A673 (cell line): ENCODE measurements around the gene KRT17. TPM values are rescaled to one million over a fixed set of nuclear protein-coding genes. Genes with fewer than 3 reads are reported as not detected.

Experiments used
- BruUV-seq: library from RNA; stranded (reverse); fragments of 400-500 nt; replicated peaks from 2 replicates; lab custom pipeline; 2021; lab: Mats Ljungman, UMichigan
- CTCF ChIA-PET: fragments of 300-600 bp; sonication (Branson Sonifier 250); formaldehyde crosslinking; loops from one replicate; lab custom pipeline; 2022; ENCODE audit warnings: antibody characterized with exemption; lab: Charles Lee
- POLR2A ChIA-PET: fragments of 300-600 bp; sonication (Branson Sonifier 250); formaldehyde crosslinking; loops from one replicate; lab custom pipeline; 2022; ENCODE audit warnings: antibody characterized with exemption; ENCODE audit not compliant: low non-redundant PET; lab: Charles Lee
- DNase-seq: peaks from one replicate; pipeline ENCODE4 v3.0.0-alpha.2; 2015; ENCODE audit warnings: low spot score
- H3K27ac ChIP-seq: fragments of 200-600 bp; sonication (generic); 2 replicates; pipeline ENCODE4 v1.5.1; 2016; ENCODE audit warnings: mixed run types, low read depth, mild to moderate bottlenecking, mixed read lengths, antibody characterized with exemption, low read length; ENCODE audit not compliant: poor library complexity, severe bottlenecking
- H3K27me3 ChIP-seq: fragments of 200-600 bp; sonication (generic); replicated peaks from 2 replicates; pipeline ENCODE4 v1.6.1; 2017; ENCODE audit warnings: mixed run types, low read depth, mild to moderate bottlenecking, mixed read lengths, antibody characterized with exemption, low read length; ENCODE audit not compliant: insufficient read depth, poor library complexity
- H3K36me3 ChIP-seq: fragments of 200-600 bp; sonication (generic); 2 replicates; pipeline ENCODE4 v1.6.1; 2016; ENCODE audit warnings: mixed run types, mild to moderate bottlenecking, mixed read lengths, antibody characterized with exemption, low read length; ENCODE audit not compliant: insufficient read depth, poor library complexity, severe bottlenecking
- H3K4me1 ChIP-seq: fragments of 200-600 bp; sonication (generic); 2 replicates; pipeline ENCODE4 v1.6.1; 2017; ENCODE audit warnings: mixed run types, mild to moderate bottlenecking, mixed read lengths, antibody characterized with exemption, low read length; ENCODE audit not compliant: insufficient read depth, poor library complexity, severe bottlenecking
- H3K4me3 ChIP-seq: fragments of 200-600 bp; sonication (generic); 2 replicates; pipeline ENCODE4 v1.5.1; 2016; ENCODE audit warnings: low read depth, mixed run types, mild to moderate bottlenecking, mixed read lengths, low read length; ENCODE audit not compliant: poor library complexity, severe bottlenecking
- H3K9me3 ChIP-seq: fragments of 200-600 bp; sonication (generic); 2 replicates; pipeline ENCODE4 v1.6.1; 2016; ENCODE audit warnings: mixed run types, low read depth, mild to moderate bottlenecking, mixed read lengths, antibody characterized with exemption, low read length; ENCODE audit not compliant: poor library complexity, severe bottlenecking
- EZH2 ChIP-seq: fragments of 200-600 bp; sonication (generic); IDR thresholded peaks from 2 replicates; pipeline ENCODE4 v1.6.1; 2017; ENCODE audit warnings: borderline replicate concordance, low read depth, mild to moderate bottlenecking, mixed read lengths, antibody characterized with exemption, low read length; ENCODE audit not compliant: poor library complexity, severe bottlenecking
- intact Hi-C: fragments of 100-400 bp; cut with micrococcal nuclease; formaldehyde crosslinking; loops from one replicate; pipeline ENCODE4 v1.10.0; 2022; ENCODE audit not compliant: unreplicated experiment
- total RNA-seq: library from RNA; stranded (reverse); gene quantifications from 2 replicates; pipeline ENCODE4 v1.2.3, GENCODE V29; 2021
- TF ChIP-seq, protein P1 (sequence below): fragments of 300-800, 200-600 bp; sonication (generic); conservative IDR thresholded peaks from 2 replicates; pipeline ENCODE4 v1.5.1; 2017; ENCODE audit warnings: low read depth, mild to moderate bottlenecking, antibody characterized with exemption, low read length, moderate library complexity, mixed read lengths

The KRT17 gene
- total RNA-seq, 1 experiment from 2014 or later = 54.1 TPM

DNA sequence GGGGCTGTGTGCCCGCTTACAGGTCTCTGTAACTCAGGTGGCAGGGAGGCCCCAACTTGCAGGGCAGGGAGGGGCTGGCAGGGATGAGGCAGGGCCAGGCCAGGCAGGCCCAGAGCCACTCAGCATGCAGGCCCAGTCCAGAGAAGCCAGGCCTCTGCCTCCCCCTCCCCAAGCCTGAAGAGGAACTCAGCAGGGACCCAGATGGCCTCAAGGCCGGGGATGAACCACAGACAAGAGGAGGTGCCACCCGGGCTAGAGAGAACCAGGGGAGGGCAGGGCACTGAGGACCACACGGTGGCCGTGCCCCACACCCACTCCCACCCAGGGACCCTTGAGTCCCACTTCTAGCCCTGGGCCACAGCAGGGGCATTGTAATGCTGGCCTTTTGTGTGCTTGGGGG, 34.5 kb upstream of the KRT17 start:
- no peak overlapping the region for H3K4me3 ChIP-seq
- POLR2A ChIA-PET = no interaction called here
- intact Hi-C loops = no loop called here
- H3K27ac ChIP-seq = no peak overlapping the region
- no peaks in the 10 kb centered on the region for H3K36me3 ChIP-seq
- DNase-seq = no peak
- BruUV-seq = no TSS peak
- TF ChIP-seq, protein P1, sequence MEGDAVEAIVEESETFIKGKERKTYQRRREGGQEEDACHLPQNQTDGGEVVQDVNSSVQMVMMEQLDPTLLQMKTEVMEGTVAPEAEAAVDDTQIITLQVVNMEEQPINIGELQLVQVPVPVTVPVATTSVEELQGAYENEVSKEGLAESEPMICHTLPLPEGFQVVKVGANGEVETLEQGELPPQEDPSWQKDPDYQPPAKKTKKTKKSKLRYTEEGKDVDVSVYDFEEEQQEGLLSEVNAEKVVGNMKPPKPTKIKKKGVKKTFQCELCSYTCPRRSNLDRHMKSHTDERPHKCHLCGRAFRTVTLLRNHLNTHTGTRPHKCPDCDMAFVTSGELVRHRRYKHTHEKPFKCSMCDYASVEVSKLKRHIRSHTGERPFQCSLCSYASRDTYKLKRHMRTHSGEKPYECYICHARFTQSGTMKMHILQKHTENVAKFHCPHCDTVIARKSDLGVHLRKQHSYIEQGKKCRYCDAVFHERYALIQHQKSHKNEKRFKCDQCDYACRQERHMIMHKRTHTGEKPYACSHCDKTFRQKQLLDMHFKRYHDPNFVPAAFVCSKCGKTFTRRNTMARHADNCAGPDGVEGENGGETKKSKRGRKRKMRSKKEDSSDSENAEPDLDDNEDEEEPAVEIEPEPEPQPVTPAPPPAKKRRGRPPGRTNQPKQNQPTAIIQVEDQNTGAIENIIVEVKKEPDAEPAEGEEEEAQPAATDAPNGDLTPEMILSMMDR = no peak
- no peak for TF ChIP-seq EZH2
- CTCF ChIA-PET = no interaction called here
- H3K27me3 ChIP-seq = no peaks in the 10 kb centered on the region
- H3K9me3 ChIP-seq = no peaks in the 10 kb centered on the region
- no peaks in the 10 kb centered on the region for H3K4me1 ChIP-seq

DNA sequence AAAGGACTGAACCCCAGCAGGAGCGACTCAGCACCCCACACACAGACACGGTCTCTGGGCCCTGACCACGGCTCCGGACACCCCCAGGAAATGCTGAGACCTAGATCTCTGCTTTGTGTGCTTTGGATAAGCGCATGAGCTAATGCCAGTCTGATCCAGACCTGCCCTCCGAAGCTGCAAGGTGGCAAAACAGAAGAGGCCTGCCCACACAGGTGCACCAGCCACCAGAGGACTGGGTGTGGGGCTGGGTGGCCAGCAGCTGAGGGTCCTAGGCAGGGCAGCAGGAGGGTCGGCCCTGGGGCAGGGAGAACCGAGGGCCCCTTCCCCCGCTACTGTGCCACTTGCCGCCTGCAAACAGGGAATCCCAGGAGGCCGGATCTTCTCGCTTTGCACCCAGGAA, 33.6 kb upstream of the KRT17 start:
- no peaks in the 10 kb centered on the region for H3K4me1 ChIP-seq
- no TSS peak for BruUV-seq
- DNase-seq = no peak
- no peaks in the 10 kb centered on the region for H3K36me3 ChIP-seq
- no peaks in the 10 kb centered on the region for H3K9me3 ChIP-seq
- H3K4me3 ChIP-seq = no peak overlapping the region
- no peak overlapping the region for H3K27ac ChIP-seq
- ChIA-PET POLR2A (no interaction called here), CTCF (no interaction called here)
- intact Hi-C loops = no loop called here
- H3K27me3 ChIP-seq = no peaks in the 10 kb centered on the region
- TF ChIP-seq EZH2 = no peak
- TF ChIP-seq, protein P1 = no peak

DNA sequence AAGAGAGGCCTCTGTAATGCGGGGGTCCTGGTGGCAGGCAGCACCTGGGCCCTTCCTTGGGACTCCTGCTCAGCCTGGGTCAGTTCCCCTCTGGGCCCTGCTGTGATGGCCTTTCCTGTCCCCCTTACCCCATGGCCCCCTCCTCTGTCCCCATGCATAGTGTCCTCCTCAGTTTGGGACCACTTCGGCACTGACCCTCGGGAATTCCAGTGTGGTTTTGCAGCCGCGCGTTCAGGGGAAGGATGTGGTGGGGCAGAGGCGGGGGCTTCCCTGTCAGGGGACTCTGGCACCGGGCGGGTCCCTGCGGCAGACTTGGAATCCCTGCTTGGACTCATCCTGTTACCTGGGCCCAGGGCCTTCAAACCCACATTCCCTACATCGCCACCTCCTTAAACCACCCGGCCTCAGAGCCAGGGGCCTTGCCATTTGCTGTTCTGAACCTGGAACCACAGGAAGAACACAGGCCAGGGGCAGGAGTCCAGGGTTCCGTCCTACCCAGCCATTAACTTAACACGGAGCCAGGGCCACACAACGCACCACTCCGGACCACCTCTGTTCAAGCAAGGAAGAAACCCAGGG, 32.9 kb upstream of the KRT17 start:
- TF ChIP-seq EZH2 = no peak
- TF ChIP-seq, protein P1 = no peak
- Histone ChIP-seq H3K27ac (no peak overlapping the region), H3K4me3 (no peak overlapping the region), H3K27me3 (no peaks in the 10 kb centered on the region), H3K4me1 (no peaks in the 10 kb centered on the region), H3K9me3 (no peaks in the 10 kb centered on the region), H3K36me3 (no peaks in the 10 kb centered on the region)
- ChIA-PET CTCF (no interaction called here), POLR2A (no interaction called here)
- intact Hi-C loops = no loop called here
- DNase-seq = no peak
- no TSS peak for BruUV-seq
